Dermis blood vessel endothelial cell (primary cell): Measurements from ENCODE around the gene NDE1. TPM values are rescaled to one million over a fixed set of nuclear protein-coding genes. Genes with fewer than 3 reads are reported as not detected.
"Not testable (repeated sequence)": the region's sequence is repeated elsewhere in the genome, so short reads cannot be mapped to it uniquely, and the experiment has no call there.

Source experiments
- DNase-seq: peaks from one replicate; pipeline ENCODE4 v3.0.0; 2010
- total RNA-seq: library from RNA; depleted of rRNA; stranded (reverse); fragments of >200 nt; gene quantifications from 2 replicates; pipeline ENCODE4 v1.2.3, GENCODE V29; 2014

NDE1 gene
- 44.4 and 80.1 TPM in 2 replicates for total RNA-seq

- peak; percentile 93 for DNase-seq
Measured at GRCh38 chr16:15650019-15650697, at the start of gene NDE1. TSS of gene NDE1 (plus strand) at chr16:15650245. CDS start at chr16:15664779, 14,534 bp downstream.

- no peak for DNase-seq
Measured at GRCh38 chr16:15601212-15601879, 48.7 kb upstream of the NDE1 start.

- DNase-seq, result no peak
Measured at GRCh38 chr16:15602285-15603044, 47.6 kb upstream of the NDE1 start.

DNA sequence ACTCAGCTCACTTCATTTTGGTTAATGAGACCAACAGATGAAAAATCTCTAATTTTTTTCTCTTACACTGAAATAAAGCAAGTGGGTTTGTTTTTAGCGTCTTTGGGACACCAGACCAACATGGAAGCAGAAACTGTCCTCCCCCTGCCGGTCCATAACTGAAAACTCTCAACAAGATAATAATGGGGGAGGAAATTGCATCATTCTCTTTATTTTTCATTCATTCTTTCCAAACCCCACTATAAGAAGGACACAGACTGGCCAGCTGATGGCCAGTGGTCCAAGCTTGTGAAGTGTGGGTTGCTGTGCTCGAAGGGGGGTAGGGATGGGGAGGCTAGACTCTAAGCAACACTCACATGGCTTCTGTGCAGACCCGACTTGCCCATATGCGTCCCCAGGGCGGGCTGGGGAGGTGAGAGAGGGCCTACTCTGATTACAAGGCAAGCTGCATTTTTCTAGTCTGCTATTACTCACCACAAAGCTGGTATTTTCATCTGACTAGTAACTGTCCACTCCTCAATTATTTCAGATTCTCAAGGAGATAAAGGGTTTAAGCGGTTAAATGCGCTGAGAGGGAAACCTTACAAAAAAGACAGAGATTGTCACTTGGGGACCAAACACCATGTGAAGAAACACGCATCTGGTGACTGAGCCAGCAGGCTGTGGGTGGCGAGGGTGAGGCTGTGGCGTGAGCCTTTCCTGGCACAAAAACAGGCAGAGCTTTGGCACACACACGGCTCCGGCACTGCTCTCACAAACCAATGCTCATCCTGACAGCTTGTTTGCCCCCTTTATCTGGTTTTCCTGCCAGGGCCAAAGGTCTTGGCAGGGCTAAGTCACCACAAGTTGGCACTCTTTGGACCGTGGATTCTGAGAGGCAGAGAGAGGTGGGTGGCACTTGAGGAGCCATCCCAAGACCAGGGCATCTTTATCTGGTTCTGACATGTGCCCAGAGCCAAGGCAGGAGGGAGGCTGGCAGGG, 45.3 kb upstream of the NDE1 start:
- no peak for DNase-seq

DNA sequence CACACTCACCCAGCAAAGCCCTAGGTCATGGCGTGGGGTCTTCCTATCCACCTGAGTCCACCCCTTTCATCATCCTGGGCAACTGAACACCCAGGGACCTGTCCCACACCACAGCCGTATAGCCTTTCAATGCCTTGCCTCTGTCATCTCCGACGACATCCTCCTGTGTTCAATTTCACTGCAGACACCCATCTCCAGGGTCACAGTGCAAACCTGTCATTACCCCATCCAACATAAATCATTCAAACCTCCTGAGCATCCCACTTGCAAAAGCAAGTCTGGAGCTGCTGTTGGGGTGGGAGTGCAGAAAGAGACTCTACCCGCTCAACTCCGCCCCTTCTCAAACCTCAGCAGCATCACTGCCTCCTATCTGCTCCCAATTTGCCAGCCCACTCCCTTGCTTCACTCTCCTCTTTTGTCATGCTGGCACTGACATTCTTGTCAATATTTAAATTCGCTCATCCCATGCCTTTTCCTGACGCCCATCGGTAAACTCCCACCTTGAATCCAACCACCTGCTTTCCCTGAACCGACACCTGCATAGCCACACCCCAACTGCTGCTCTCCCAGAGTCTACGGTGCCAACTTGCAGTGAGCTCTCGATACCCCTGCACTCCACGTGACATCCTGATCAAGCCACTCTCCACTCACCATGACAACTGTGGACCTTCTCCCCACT, 44.1 kb upstream of the NDE1 start:
- no peak for DNase-seq

DNA sequence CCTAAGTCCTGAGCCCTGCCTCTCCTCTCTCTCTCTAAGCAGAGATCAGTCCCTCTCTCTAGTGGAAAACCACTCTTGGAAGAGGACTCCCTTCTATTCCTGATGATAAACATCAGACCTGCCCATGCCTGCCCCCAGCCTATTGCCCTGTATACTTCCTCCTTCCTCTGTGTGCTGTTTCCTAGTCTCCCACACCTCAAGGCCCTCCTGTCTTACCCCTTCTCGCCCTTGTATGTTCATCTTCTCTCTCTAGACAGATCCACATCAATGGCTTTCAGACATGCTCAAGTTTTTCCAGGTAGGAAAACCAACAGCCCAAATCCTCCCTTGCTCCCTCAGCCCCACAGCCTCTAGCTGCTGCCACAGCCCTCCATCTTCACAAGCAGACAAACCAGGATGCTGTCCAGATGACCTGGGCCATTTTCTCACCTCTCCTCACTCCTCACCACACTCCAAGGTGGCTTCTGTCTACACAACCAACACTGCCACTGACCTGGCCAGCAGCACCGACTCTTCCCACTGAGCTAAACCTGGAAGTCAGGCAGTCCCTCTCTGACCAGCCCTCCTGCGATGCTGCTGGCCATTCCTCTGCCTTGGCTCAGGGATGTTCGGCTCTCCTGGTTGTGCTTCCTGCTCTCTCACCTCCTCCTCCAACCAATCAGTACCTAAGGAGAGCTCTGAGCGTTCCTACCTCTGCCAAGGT, 43.4 kb upstream of the NDE1 start:
- no peak for DNase-seq

DNA sequence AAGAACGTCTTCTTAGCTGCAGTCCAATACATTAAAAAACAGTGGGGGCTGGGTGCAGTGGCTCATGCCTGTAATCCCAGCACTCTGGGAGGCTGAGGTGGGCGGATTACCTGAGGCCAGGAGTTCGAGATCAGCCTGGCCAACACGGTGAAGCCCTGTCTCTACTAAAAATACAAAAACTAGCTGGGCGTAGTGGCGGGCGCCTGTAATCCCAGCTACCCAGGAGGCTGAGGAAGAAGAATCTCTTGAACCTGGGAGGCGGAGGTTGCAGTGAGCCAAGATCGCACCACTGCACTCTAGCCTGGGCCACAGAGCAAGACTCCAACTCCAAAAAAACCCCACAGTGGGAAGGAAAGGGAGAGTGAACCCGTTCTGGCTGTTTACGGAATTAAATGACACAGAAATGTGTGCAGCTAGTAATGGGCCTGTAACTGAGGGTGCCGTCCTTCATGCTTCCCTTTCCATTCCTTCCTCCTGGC, 42.8 kb upstream of the NDE1 start:
- DNase-seq, result not testable (repeated sequence)

- peak; percentile 12 for DNase-seq
Measured at GRCh38 chr16:15607700-15608396, 42.2 kb upstream of the NDE1 start.

DNA sequence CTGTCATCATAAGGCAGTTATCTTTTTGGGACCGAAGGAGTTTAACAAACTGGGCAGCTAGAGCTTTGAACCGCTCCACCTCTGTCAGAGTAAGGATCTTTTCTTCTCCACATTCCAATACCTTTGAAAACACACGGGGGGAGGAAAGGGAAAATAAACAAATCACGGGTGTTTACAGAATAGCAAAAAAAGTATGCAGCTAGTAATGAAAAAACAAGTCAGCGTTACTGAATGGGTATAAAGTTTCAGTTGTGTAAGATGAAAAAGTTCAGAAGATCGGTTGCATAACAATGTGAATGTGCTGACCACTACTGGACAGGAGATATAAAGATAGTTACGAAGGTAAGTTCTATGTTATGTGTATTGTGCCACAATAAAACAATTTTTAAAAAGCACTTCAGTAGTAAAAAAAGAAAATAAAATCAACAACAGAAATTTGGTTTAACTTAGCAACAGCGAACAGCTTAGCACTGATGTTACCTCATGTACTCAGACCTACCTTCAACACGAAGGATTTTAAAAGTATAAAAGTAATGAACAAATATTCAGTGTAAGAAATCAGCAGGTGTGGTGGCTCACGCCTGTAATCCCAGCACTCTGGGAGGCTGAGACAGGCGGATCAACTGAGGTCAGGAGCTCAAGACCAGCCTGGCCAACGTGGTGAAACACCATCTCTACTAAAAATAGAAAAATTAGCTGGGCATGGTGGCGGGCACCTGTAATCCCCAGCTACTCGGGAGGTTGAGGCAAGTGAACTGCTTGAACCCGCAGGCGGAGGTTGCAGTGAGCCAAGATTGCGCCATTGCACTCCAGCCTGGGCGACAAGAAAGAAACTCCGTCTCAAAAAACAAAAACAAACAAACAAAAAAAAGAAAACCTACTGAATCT, 41.4 kb upstream of the NDE1 start:
- no peak for DNase-seq

DNA sequence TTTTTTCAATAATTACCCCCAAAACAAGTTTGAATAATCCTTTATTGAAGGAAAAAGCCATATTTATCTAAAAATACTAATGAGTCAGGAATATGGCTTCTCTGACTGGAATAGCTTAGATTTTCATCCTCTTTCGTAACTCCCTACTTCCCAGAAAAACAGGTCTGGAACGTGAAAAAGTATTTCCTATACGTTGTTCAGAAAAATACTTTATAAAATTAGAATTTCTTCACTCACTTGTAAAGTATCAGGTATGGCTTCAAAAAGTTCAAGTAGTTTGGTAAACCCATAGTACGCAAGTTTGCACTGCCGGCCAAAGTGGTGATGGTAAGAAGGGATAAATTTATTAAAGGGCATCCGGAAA, 40.8 kb upstream of the NDE1 start:
- no peak for DNase-seq

DNA sequence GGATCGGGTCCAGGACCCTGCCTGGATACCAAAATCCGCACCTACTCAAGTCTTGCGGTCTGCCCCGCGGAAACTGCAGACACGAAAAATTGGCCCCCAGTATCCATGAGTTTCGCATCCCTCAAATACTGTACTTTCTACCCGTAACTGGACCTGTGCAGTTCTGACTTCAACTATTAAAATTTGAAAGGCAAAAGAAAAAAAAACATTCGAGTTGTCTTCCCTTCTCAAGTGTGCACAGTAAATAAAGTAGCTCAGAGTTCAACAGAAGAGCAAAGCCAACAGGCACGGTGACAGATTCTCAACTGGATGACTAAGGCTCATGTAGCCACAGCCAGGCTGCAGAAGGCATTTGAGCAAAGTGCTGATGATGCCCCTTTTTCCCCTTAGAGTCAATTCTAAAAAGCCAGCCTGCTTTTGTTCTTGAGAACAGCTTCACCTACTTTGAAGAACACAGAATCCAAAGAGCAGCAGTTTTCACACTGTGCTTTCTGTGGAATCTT, 39.6 kb upstream of the NDE1 start:
- no peak for DNase-seq

- DNase-seq, result no peak
Measured at GRCh38 chr16:15611610-15612009, 38.4 kb upstream of the NDE1 start.

DNA sequence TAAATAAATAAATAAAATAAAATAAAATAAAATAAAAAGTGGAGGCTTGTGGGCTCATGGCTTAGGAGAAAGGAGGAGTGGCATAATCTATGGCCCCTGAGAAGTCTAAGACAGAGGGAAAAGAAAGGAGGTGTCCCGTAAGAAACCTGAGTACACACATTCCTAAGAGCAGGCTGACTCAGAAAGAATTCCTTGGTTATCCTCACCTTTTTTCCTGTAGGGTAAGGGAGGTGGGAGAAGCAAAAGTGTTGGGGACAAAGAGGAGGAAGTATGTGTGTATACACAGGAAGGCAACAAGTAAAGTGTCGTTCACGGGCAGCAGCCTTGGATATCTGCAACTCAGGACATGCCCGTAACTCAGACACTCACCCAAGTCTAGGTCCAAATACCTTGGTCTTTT, 36.4 kb upstream of the NDE1 start:
- DNase-seq, result no peak

- no peak for DNase-seq
Measured at GRCh38 chr16:15616012-15616411, 34.0 kb upstream of the NDE1 start.

- DNase-seq, result no peak
Measured at GRCh38 chr16:15616475-15617165, 33.4 kb upstream of the NDE1 start.

DNA sequence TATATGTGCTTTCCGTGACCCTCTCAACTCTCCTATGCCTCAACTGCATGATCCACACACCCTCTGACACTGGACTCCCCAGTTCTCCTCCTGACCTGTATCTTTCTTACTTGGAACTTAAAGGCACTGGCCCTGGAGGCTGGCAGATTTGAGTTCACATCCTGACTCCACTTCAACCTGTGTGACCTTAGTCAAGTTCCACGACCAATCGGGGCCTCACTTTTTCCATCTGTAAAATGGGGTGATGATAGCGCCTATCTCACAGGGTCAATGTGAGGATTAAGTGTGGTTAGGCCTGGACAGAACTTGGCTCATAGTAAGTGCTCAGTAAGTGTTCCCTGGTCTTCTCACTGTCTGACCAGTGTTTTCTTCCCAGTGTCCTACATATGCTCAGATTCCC, 32.1 kb upstream of the NDE1 start:
- no peak for DNase-seq

GRCh38 chr16:15618392-15618791, 31.7 kb upstream of the NDE1 start:
- DNase-seq, result no peak

GRCh38 chr16:15620611-15621195, 29.3 kb upstream of the NDE1 start:
- DNase-seq, result no peak
